WTC11 (cell line): ENCODE measurements around the gene TIAM2. TPM values are rescaled to one million over a fixed set of nuclear protein-coding genes. Genes with fewer than 3 reads are reported as not detected.
"Not testable (repeated sequence)": the region's sequence is repeated elsewhere in the genome, so short reads cannot be mapped to it uniquely, and the experiment has no call there.

Experiments
- ATAC-seq: fragments of 200-7000 bp; cut with Tn5 transposase; 2 replicates; pipeline ENCODE4 v1.10.0; 2021; ENCODE audit warnings: mild to moderate bottlenecking, moderate library complexity
- CTCF ChIA-PET: fragments of 300-600 bp; sonication (Branson Sonifier 250); formaldehyde crosslinking; loops from one replicate; lab custom pipeline; 2021; ENCODE audit warnings: antibody characterized with exemption; lab: Charles Lee
- POLR2A ChIA-PET: fragments of 350-600 bp; sonication (Branson Sonifier 250); formaldehyde crosslinking; loops from one replicate; lab custom pipeline; 2021; ENCODE audit warnings: antibody characterized with exemption; lab: Charles Lee
- DNase-seq: peaks from one replicate; pipeline ENCODE4 v3.0.0; 2021; ENCODE audit warnings: low spot score
- H3K27ac Mint-ChIP-seq: 2 replicates; pipeline ENCODE4 v1.8.0; 2021; ENCODE audit warnings: mixed read lengths
- H3K27me3 Mint-ChIP-seq: 2 replicates; pipeline ENCODE4 v1.8.0; 2021; ENCODE audit warnings: low read depth, mild to moderate bottlenecking, moderate library complexity, mixed read lengths
- H3K36me3 Mint-ChIP-seq: 2 replicates; pipeline ENCODE4 v1.8.0; 2021; ENCODE audit warnings: mixed read lengths
- H3K4me1 Mint-ChIP-seq: 2 replicates; pipeline ENCODE4 v1.8.0; 2022; ENCODE audit warnings: mixed read lengths
- H3K4me3 Mint-ChIP-seq: 2 replicates; pipeline ENCODE4 v1.8.0; 2021; ENCODE audit warnings: mild to moderate bottlenecking, moderate library complexity, mixed read lengths
- H3K9me3 Mint-ChIP-seq: 2 replicates; pipeline ENCODE4 v1.8.0; 2021; ENCODE audit warnings: mixed read lengths
- CDX4 ChIP-seq: fragments of 250-450 bp; sonication (Bioruptor Pico); IDR thresholded peaks from 2 replicates; pipeline ENCODE4 v1.9.0; 2021; ENCODE audit warnings: moderate library complexity, mild to moderate bottlenecking, inconsistent platforms, borderline replicate concordance
- CREB1 ChIP-seq: sonication (generic); formaldehyde crosslinking; IDR thresholded peaks from 2 replicates; pipeline ENCODE4 v1.8.0; 2023; ENCODE audit warnings: mild to moderate bottlenecking, missing genetic modification reagents
- EMX1 ChIP-seq: fragments of 250-450 bp; sonication (Bioruptor Pico); IDR thresholded peaks from 2 replicates; pipeline ENCODE4 v1.8.0; 2021; ENCODE audit warnings: mild to moderate bottlenecking
- ERG ChIP-seq: fragments of 250-450 bp; sonication (Bioruptor Pico); IDR thresholded peaks from 2 replicates; pipeline ENCODE4 v1.8.0; 2021; ENCODE audit warnings: mild to moderate bottlenecking
- FOXK1 ChIP-seq: sonication (generic); formaldehyde crosslinking; IDR thresholded peaks from 2 replicates; pipeline ENCODE4 v1.8.0; 2022; ENCODE audit warnings: mild to moderate bottlenecking, moderate library complexity, missing genetic modification reagents
- GRHL2 ChIP-seq: fragments of 250-450 bp; sonication (Bioruptor Pico); IDR thresholded peaks from 2 replicates; pipeline ENCODE4 v1.8.0; 2022; ENCODE audit warnings: mild to moderate bottlenecking, moderate library complexity; ENCODE audit not compliant: insufficient replicate concordance, severe bottlenecking
- MYBL2 ChIP-seq: sonication (generic); formaldehyde crosslinking; IDR thresholded peaks from 2 replicates; pipeline ENCODE4 v1.8.1; 2023; ENCODE audit warnings: mild to moderate bottlenecking, moderate library complexity, missing genetic modification reagents
- PRDM15 ChIP-seq: sonication (generic); formaldehyde crosslinking; IDR thresholded peaks from 2 replicates; pipeline ENCODE4 v1.8.0; 2022; ENCODE audit warnings: missing genetic modification reagents
- RORB ChIP-seq: fragments of 250-450 bp; sonication (Bioruptor Pico); IDR thresholded peaks from 2 replicates; pipeline ENCODE4 v1.9.0; 2021; ENCODE audit warnings: mild to moderate bottlenecking
- SP1 ChIP-seq: sonication (generic); formaldehyde crosslinking; conservative IDR thresholded peaks from 2 replicates; pipeline ENCODE4 v1.8.1; 2022; ENCODE audit warnings: missing genetic modification reagents
- TEAD1 ChIP-seq: sonication (generic); formaldehyde crosslinking; IDR thresholded peaks from 2 replicates; pipeline ENCODE4 v1.8.0; 2022; ENCODE audit warnings: mild to moderate bottlenecking, missing genetic modification reagents
- ZNF219 ChIP-seq: sonication (generic); formaldehyde crosslinking; IDR thresholded peaks from 2 replicates; pipeline ENCODE4 v1.8.0; 2023; ENCODE audit warnings: missing genetic modification reagents, mild to moderate bottlenecking, borderline replicate concordance
- ZNF263 ChIP-seq: sonication (generic); formaldehyde crosslinking; IDR thresholded peaks from 2 replicates; pipeline ENCODE4 v1.8.1; 2022; ENCODE audit warnings: low read depth, mild to moderate bottlenecking, moderate library complexity, missing genetic modification reagents
- ZNF317 ChIP-seq: sonication (generic); formaldehyde crosslinking; IDR thresholded peaks from 2 replicates; pipeline ENCODE4 v1.8.1; 2023; ENCODE audit warnings: low read depth, mild to moderate bottlenecking, moderate library complexity, missing genetic modification reagents, borderline replicate concordance
- total RNA-seq: library from RNA; stranded (reverse); gene quantifications from 3 replicates; pipeline ENCODE4 v1.2.3, GENCODE V29; 2021
- TF ChIP-seq, protein P1 (sequence below): sonication (generic); formaldehyde crosslinking; IDR thresholded peaks from 2 replicates; pipeline ENCODE4 v1.8.1; 2023; ENCODE audit warnings: mild to moderate bottlenecking, moderate library complexity, missing genetic modification reagents
- TF ChIP-seq, protein P2 (sequence below): sonication (generic); formaldehyde crosslinking; IDR thresholded peaks from 2 replicates; pipeline ENCODE4 v1.8.1; 2023; ENCODE audit warnings: mild to moderate bottlenecking, missing genetic modification reagents, moderate library complexity

The TIAM2 gene
- total RNA-seq, 1 experiment from 2014 or later: 15.1 TPM

DNA sequence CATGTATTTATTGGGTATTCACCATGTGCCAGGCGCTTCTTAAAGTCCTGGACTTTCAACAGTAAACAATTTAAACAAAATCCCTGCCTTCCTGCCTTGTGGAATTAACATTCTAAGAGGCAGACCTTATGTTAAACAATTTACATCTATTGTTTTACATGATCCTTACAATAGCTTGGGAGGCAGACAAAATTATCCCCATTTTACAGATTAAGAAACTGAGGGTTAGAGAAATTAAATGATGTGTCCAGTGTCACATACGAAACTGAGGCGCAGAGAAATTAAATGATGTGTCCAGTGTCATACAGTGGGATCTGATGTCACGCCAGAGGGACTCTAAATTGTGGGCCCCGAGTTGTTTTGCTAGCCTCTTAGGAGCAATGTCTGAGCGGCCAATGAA, 105.5 kb downstream of the TIAM2 start:
- H3K9me3 Mint-ChIP-seq: peaks cover 10% of the 10 kb centered on the region
- TF ChIP-seq CDX4 (no peak), RORB (no peak), ZNF317 (CRISPR knock-in tag) (no peak), GRHL2 (no peak)
- H3K36me3 Mint-ChIP-seq: peaks cover 10% of the 10 kb centered on the region
- ChIA-PET CTCF (interaction anchor here (0.6 kb wide), 1 partner anchor 185 kb away, joined by 4 read pairs; no protein-coding TSS in a partner anchor), POLR2A (no interaction called here)
- H3K4me3 Mint-ChIP-seq: no peak overlapping the region
- DNase-seq (no peak), ATAC-seq (no peak)
- H3K27ac Mint-ChIP-seq: no peak overlapping the region
- H3K27me3 Mint-ChIP-seq: no peaks in the 10 kb centered on the region
- peaks cover 7% of the 10 kb centered on the region for H3K4me1 Mint-ChIP-seq

DNA sequence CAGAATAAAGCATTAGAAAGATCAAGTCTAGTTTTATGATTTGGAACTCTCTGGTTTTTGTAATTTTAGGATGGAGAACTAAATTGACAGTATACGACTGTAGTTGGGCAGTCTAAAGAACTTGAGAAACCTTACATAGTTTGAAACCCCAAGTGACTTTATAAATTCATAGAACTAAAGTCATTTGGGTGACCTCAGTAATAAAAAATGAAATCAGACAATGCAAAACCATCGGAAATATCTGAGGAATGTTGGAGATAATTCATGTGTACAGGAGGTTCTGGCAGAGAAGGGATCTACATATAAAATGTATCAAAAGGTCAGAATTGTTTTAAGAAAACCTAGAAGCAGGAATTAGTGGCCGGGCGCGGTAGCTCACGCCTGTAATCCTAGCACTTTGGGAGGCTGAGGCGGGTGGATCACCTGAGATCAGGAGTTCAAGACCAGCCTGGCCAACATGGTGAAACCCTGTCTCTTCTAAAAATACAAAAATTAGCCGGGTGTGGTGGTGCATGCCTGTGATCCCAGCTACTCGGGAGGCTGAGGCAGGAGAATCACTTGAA, 108.0 kb downstream of the TIAM2 start:
- peak overlapping the region; percentile 82 for H3K27ac Mint-ChIP-seq
- DNase-seq, H3K36me3 Mint-ChIP-seq, H3K27me3 Mint-ChIP-seq, ATAC-seq, H3K4me3 Mint-ChIP-seq, H3K9me3 Mint-ChIP-seq, POLR2A ChIA-PET, CTCF ChIA-PET: not testable (repeated sequence)
- H3K4me1 Mint-ChIP-seq: peaks cover 13% of the 10 kb centered on the region

DNA sequence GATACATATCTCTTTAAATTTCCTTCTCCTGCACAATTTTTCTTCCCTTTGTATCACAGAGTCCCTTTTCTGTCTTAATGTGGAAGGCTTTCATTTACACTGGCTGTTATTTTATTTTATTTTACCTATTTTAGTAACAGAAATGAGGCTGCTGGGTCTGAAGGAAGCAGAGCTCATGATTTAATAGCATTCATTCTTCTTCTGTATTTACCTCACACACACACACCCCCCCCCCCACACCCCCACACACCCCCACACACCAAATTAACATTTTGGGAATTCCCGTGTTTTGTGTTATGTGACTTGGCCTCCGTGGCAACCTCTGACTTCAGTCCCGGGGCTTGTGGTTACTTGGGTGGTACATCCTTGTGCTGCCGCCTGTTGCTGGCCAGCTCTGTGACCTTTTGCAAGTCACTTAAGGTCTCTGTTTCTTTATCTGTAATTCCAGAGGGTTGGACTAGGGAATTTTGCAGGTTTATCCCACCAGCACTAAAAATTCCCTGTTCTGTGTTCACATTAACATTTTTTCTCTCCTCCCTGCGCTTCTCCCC, 108.8 kb downstream of the TIAM2 start:
- TF ChIP-seq ZNF263: no peak
- TF ChIP-seq ZNF219: no peak
- TF ChIP-seq CREB1 (CRISPR knock-in tag): no peak
- no peaks in the 10 kb centered on the region for H3K36me3 Mint-ChIP-seq
- CTCF ChIA-PET: no interaction called here
- ATAC-seq: no peak
- H3K4me3 Mint-ChIP-seq: no peak overlapping the region
- DNase-seq: no peak
- peaks cover 17% of the 10 kb centered on the region for H3K4me1 Mint-ChIP-seq
- no peak overlapping the region for H3K27ac Mint-ChIP-seq
- H3K9me3 Mint-ChIP-seq: no peaks in the 10 kb centered on the region
- POLR2A ChIA-PET: no interaction called here
- no peaks in the 10 kb centered on the region for H3K27me3 Mint-ChIP-seq

- ChIA-PET CTCF (interaction anchor here (0.7 kb wide), 1 partner anchor 33 kb away, joined by 3 read pairs; no protein-coding TSS in a partner anchor), POLR2A (no interaction called here)
- DNase-seq: no peak
- H3K27me3 Mint-ChIP-seq: no peaks in the 10 kb centered on the region
- H3K9me3 Mint-ChIP-seq: no peaks in the 10 kb centered on the region
- ATAC-seq: no peak
- no peaks in the 10 kb centered on the region for H3K36me3 Mint-ChIP-seq
- peak overlapping the region; percentile 45 for H3K27ac Mint-ChIP-seq
- TF ChIP-seq, protein P1, sequence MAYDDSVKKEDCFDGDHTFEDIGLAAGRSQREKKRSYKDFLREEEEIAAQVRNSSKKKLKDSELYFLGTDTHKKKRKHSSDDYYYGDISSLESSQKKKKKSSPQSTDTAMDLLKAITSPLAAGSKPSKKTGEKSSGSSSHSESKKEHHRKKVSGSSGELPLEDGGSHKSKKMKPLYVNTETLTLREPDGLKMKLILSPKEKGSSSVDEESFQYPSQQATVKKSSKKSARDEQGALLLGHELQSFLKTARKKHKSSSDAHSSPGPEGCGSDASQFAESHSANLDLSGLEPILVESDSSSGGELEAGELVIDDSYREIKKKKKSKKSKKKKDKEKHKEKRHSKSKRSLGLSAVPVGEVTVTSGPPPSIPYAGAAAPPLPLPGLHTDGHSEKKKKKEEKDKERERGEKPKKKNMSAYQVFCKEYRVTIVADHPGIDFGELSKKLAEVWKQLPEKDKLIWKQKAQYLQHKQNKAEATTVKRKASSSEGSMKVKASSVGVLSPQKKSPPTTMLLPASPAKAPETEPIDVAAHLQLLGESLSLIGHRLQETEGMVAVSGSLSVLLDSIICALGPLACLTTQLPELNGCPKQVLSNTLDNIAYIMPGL (CRISPR knock-in tag): no peak
- no peak for TF ChIP-seq MYBL2 (CRISPR knock-in tag)
- H3K4me1 Mint-ChIP-seq: peaks cover 26% of the 10 kb centered on the region
- no peak overlapping the region for H3K4me3 Mint-ChIP-seq
Measured at GRCh38 chr6:155106456-155107115, 111.5 kb downstream of the TIAM2 start.

DNA sequence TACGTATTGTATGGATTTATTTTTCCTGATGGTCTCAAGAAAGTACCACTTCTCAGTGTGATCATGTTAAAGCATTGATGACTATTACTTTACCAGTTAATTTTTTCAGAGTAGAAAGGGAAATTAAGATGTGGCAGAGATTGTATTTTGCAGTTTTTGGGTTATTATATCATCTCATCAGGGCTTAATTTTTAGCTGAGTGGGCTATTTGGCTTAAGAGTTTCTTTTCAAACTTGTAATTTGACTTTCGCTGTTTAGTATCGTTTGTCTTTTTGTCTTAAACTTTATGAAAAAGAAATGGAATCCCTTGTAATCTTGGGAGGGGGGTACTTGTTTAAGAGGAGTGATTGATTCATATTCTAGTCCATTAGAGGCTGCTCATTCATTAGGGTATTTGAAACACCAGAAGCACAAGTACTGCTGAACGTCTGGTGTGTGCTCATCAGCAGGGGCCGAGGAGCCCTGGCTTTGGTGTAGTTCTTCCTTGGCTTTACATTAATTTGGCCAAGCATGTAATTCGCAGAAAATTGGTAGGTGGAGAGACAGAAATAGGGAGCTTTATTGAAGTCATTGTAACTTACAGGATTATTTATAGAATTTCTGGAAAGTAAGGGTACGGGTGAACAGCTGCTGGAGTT, 112.4 kb downstream of the TIAM2 start:
- Mint-ChIP-seq H3K9me3 (no peaks in the 10 kb centered on the region), H3K36me3 (no peaks in the 10 kb centered on the region), H3K27ac (no peak overlapping the region), H3K4me3 (no peak overlapping the region), H3K27me3 (no peaks in the 10 kb centered on the region), H3K4me1 (peaks cover 32% of the 10 kb centered on the region)
- CTCF ChIA-PET: interaction anchor here (0.9 to 1.7 kb wide), 2 partner anchors 45 to 239 kb away, joined by 3 to 5 read pairs; no protein-coding TSS in a partner anchor
- no peak for DNase-seq
- POLR2A ChIA-PET: no interaction called here
- ATAC-seq: no peak
- TF ChIP-seq ZNF263 (no peak), EMX1 (CRISPR knock-in tag) (no peak), SP1 (CRISPR knock-in tag) (no peak), ERG (CRISPR knock-in tag) (no peak), PRDM15 (no peak), TEAD1 (CRISPR knock-in tag) (no peak), FOXK1 (CRISPR knock-in tag) (no peak)
- TF ChIP-seq, protein P2, sequence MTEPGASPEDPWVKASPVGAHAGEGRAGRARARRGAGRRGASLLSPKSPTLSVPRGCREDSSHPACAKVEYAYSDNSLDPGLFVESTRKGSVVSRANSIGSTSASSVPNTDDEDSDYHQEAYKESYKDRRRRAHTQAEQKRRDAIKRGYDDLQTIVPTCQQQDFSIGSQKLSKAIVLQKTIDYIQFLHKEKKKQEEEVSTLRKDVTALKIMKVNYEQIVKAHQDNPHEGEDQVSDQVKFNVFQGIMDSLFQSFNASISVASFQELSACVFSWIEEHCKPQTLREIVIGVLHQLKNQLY (CRISPR knock-in tag): no peak
